Adrenal gland (tissue), 12 donors: Measurements from ENCODE around the gene OARD1. TPM values are rescaled to one million over a fixed set of nuclear protein-coding genes. Genes with fewer than 3 reads are reported as not detected.

Experiments
- DNase-seq, 7 donors: peaks; one replicate each; pipeline ENCODE4 v3.0.0-alpha.2; 2019 to 2020
- H3K27ac ChIP-seq, 5 donors: fragments of 200-600 bp; sonication (generic) in 4 of 5; 1 replicate in 3 of 5; 2 replicates in 2 of 5; pipeline versions ENCODE4 v1.5.1 to v1.8.0; 2016 to 2020; ENCODE audit warnings: mild to moderate bottlenecking in 1 of 5
- H3K27me3 ChIP-seq: fragments of 200-600 bp; 2 replicates; pipeline ENCODE4 v1.8.0; 2021
- H3K36me3 ChIP-seq, 2 donors: fragments of 200-600 bp; replicated peaks in 1 of 2; 1 replicate in 1 of 2; 2 replicates in 1 of 2; pipeline versions ENCODE4 v1.5.1 to v1.8.0; 2018 to 2022
- H3K4me1 ChIP-seq, 2 donors: fragments of 200-600 bp; replicated peaks in 1 of 2; 1 replicate in 1 of 2; 2 replicates in 1 of 2; pipeline versions ENCODE4 v1.5.1 to v1.8.0; 2018 to 2021
- H3K4me3 ChIP-seq, 4 donors: fragments of 200-600 bp; sonication (generic) in 3 of 4; one replicate each; pipeline ENCODE4 v1.5.1; 2016 to 2018
- H3K9me3 ChIP-seq, 3 donors: fragments of 200-600 bp; sonication (generic) in 1 of 3; replicated peaks in 1 of 3; 1 replicate in 2 of 3; 2 replicates in 1 of 3; pipeline versions ENCODE4 v1.5.1 to v1.8.0; 2016 to 2021
- CTCF ChIP-seq, 6 experiments: fragments of 450-650 bp in 4 of 6; fragments of 200-600 bp in 2 of 6; sonication (generic) in 1 of 6; IDR thresholded peaks; 1 replicate in 5 of 6; 2 replicates in 1 of 6; pipeline versions ENCODE4 v1.5.1 to v1.8.0; 2016 to 2021; ENCODE audit warnings: antibody characterized with exemption in 6 of 6, mild to moderate bottlenecking in 2 of 6, moderate library complexity in 1 of 6
- POLR2A ChIP-seq, 2 donors: fragments of 450-650 bp; IDR thresholded peaks; one replicate each; pipeline ENCODE4 v1.6.1; 2017; ENCODE audit warnings: antibody characterized with exemption in 2 of 2, mild to moderate bottlenecking in 2 of 2, moderate library complexity in 1 of 2
- WGBS, 4 donors: extraction: QIAGEN DNeasy Blood & Tissue Kit in 2 of 4; methylation state at CpG; one replicate each; pipeline versions ENCODE4 v1.1.5 to v1.1.7; 2013 to 2017; 5-methylcytosine and 5-hydroxymethylcytosine counted together
- intact Hi-C, 2 donors: fragments of 100-400 bp; cut with DNase I; formaldehyde crosslinking; loops; one replicate each; pipeline versions ENCODE4 v1.14.1 to v1.15.0; 2022 to 2023
- polyA plus RNA-seq, 3 donors: library from polyadenylated mRNA; stranded (reverse); fragments of 200-250 nt in 2 of 3; fragments of 350-450 nt in 1 of 3; fragmentation: Illumina TruSeq in 1 of 3; extraction: RNeasy Lipid Tissue Mini Kit (QIAGEN cat#74804) in 1 of 3; gene quantifications; one replicate each; pipeline ENCODE4 v1.2.3, GENCODE V29; 2013 to 2014
- total RNA-seq, 9 donors: library from RNA; depleted of rRNA in 4 of 9; stranded (reverse); fragments of >200 nt in 4 of 9; fragments of 120-200 nt in 1 of 9; fragmentation: NEBNext Ultra II Directional in 1 of 9; extraction: Animal tissue kit (Norgen Biotek cat#: 25700) in 1 of 9; gene quantifications; one replicate each; pipeline versions ENCODE4 v1.1.0 to v1.2.4, GENCODE V29; 2013 to 2023
- donor health status: healthy with polysubstance abuse.
- donor health status: Bipolar disorder and iron deficiency.
- donor health status: DM: yes; HTN: yes; CAD: no.
- donor health status: DM: no; HTN: no; CAD: no.
- donor health status: DM: no; HTN: no; CAD: no.
- donor health status: DM: yes; HTN: yes; CAD: no.

OARD1 gene
- total and polyA plus RNA-seq, 12 donors: 10.1 to 44.4 (median 24.1) TPM

- intact Hi-C loops: loop anchor here (2.0 to 10.0 kb wide), 3 partner anchors 131 to 1041 kb away; no protein-coding TSS in a partner anchor
- Histone ChIP-seq H3K36me3 (no peaks in the 10 kb centered on the region), H3K4me1 (peaks cover 6 to 29% of the 10 kb centered on the region in 2 donors), H3K4me3 (no peak overlapping the region), H3K27me3 (no peaks in the 10 kb centered on the region), H3K27ac (no peak overlapping the region), H3K9me3 (no peaks in the 10 kb centered on the region)
- no peak for DNase-seq
- 77 to 91% (median 89%) methylated on average over 3 of the region's 3 CpGs for WGBS, 4 donors
- no peak for TF ChIP-seq CTCF (IDR thresholded peaks at IDR 0.05)
- no peak for TF ChIP-seq POLR2A (IDR thresholded peaks at IDR 0.05)
These were observed 46.1 kb downstream of the OARD1 start for GRCh38 chr6:41025966-41026530.

GRCh38 chr6:41023114-41023513 lies 49.0 kb downstream of the OARD1 start:
- intact Hi-C loops: loop anchor here in 1 of 2 donors (10.0 kb wide), 1 partner anchor 1038 kb away; no protein-coding TSS in a partner anchor

GRCh38 chr6:41022294-41022693 lies 49.9 kb downstream of the OARD1 start:
- intact Hi-C loops: loop anchor here in 1 of 2 donors (10.0 kb wide), 1 partner anchor 1037 kb away; no protein-coding TSS in a partner anchor
- H3K36me3 ChIP-seq: no peaks in the 10 kb centered on the region
- H3K27me3 ChIP-seq: no peaks in the 10 kb centered on the region
- no peak for DNase-seq
- peaks cover 1 to 17% of the 10 kb centered on the region in 2 donors for H3K4me1 ChIP-seq
- no peaks in the 10 kb centered on the region for H3K9me3 ChIP-seq
- H3K4me3 ChIP-seq: no peak overlapping the region
- TF ChIP-seq POLR2A (IDR thresholded peaks at IDR 0.05): no peak
- H3K27ac ChIP-seq: peak overlapping the region in 1 of 5 donors; percentile 34

More at GRCh38 chr6:41023114-41023513, 49.0 kb downstream of the OARD1 start:
- H3K27ac ChIP-seq: no peak overlapping the region
- TF ChIP-seq CTCF (IDR thresholded peaks at IDR 0.05) (no peak), POLR2A (IDR thresholded peaks at IDR 0.05) (no peak)
- H3K27me3 ChIP-seq: no peaks in the 10 kb centered on the region
- no peaks in the 10 kb centered on the region for H3K36me3 ChIP-seq
- no peak for DNase-seq
- peaks cover 6 to 24% of the 10 kb centered on the region in 2 donors for H3K4me1 ChIP-seq
- WGBS, 4 donors: 87 to 97% (median 95%) methylated on average over 3 of the region's 3 CpGs
- H3K4me3 ChIP-seq: no peak overlapping the region
- H3K9me3 ChIP-seq: no peaks in the 10 kb centered on the region

- peak in 5 of 6 experiments; percentile 5 to 26 (median 15) for TF ChIP-seq CTCF (IDR thresholded peaks at IDR 0.05)
- no peak for TF ChIP-seq POLR2A (IDR thresholded peaks at IDR 0.05)
- Histone ChIP-seq H3K4me1 (peaks cover 0 to 14% of the 10 kb centered on the region in 2 donors), H3K4me3 (no peak overlapping the region), H3K27me3 (no peaks in the 10 kb centered on the region), H3K36me3 (no peaks in the 10 kb centered on the region), H3K9me3 (no peaks in the 10 kb centered on the region), H3K27ac (peak overlapping the region in 1 of 5 donors; percentile 34)
- intact Hi-C loops: loop anchor here in 1 of 2 donors (10.0 kb wide), 1 partner anchor 1037 kb away; no protein-coding TSS in a partner anchor
- WGBS, 4 donors: 61 to 78% (median 73%) methylated on average over 3 of the region's 3 CpGs
- DNase-seq: peak; percentile 47 to 76 (median 61)
These were observed 50.3 kb downstream of the OARD1 start for GRCh38 chr6:41021832-41022231.
